Natural killer cell (primary cell): ENCODE measurements around the gene CKB. TPM values are rescaled to one million over a fixed set of nuclear protein-coding genes. Genes with fewer than 3 reads are reported as not detected.

Experiments
- ATAC-seq, 3 donors: fragments of 150-1000 bp in 2 of 3; fragments of 200-7000 bp in 1 of 3; cut with Tn5 transposase; 1 replicate in 1 of 3; 2 replicates in 2 of 3; pipeline ENCODE4 v1.10.0; 2021; ENCODE audit warnings: mild to moderate bottlenecking in 2 of 3, moderate library complexity in 2 of 3
- DNase-seq, 2 donors: peaks; one replicate each; pipeline versions ENCODE4 v3.0.0 to v3.0.0-alpha.2; 2013 to 2021; ENCODE audit warnings: mixed read lengths in 1 of 2
- H3K27ac ChIP-seq: one replicate; pipeline ENCODE4 v1.5.1; 2013; ENCODE audit warnings: mild to moderate bottlenecking, low read length
- H3K27me3 ChIP-seq: one replicate; pipeline ENCODE4 v1.6.1; 2013; ENCODE audit warnings: low read length; ENCODE audit not compliant: control insufficient read depth, insufficient read depth
- H3K36me3 ChIP-seq: one replicate; pipeline ENCODE4 v1.6.1; 2013; ENCODE audit warnings: low read length; ENCODE audit not compliant: control insufficient read depth, insufficient read depth
- H3K4me1 ChIP-seq: one replicate; pipeline ENCODE4 v1.6.1; 2013; ENCODE audit warnings: low read length; ENCODE audit not compliant: control insufficient read depth, insufficient read depth
- H3K4me3 ChIP-seq: one replicate; pipeline ENCODE4 v1.5.1; 2013; ENCODE audit warnings: low read length
- H3K9me3 ChIP-seq: one replicate; pipeline ENCODE4 v1.6.1; 2013; ENCODE audit warnings: low read length; ENCODE audit not compliant: control insufficient read depth, insufficient read depth
- H3K27ac Mint-ChIP-seq, 2 donors: one replicate each; pipeline ENCODE4 v1.8.0; 2022; ENCODE audit warnings: mild to moderate bottlenecking in 2 of 2, mixed read lengths in 2 of 2, moderate library complexity in 1 of 2
- H3K27me3 Mint-ChIP-seq, 2 donors: one replicate each; pipeline ENCODE4 v1.8.0; 2022; ENCODE audit warnings: low read depth in 2 of 2, mixed read lengths in 2 of 2
- H3K36me3 Mint-ChIP-seq: one replicate; pipeline ENCODE4 v1.8.0; 2022; ENCODE audit warnings: mixed read lengths
- H3K4me1 Mint-ChIP-seq, 2 donors: one replicate each; pipeline ENCODE4 v1.8.0; 2022; ENCODE audit warnings: mixed read lengths in 2 of 2
- H3K4me3 Mint-ChIP-seq: one replicate; pipeline ENCODE4 v1.8.0; 2022; ENCODE audit warnings: mild to moderate bottlenecking, moderate library complexity, mixed read lengths
- H3K9me3 Mint-ChIP-seq, 2 donors: one replicate each; pipeline ENCODE4 v1.8.0; 2022; ENCODE audit warnings: mixed read lengths in 2 of 2
- CTCF ChIP-seq: fragments of 200-600 bp; IDR thresholded peaks from one replicate; pipeline ENCODE4 v1.8.0; 2022; ENCODE audit warnings: antibody characterized with exemption
- WGBS: methylation state at CpG from one replicate; pipeline ENCODE4 v1.1.7; 2013; ENCODE audit warnings: missing lambda C conversion rate; ENCODE audit not compliant: insufficient coverage; 5-methylcytosine and 5-hydroxymethylcytosine counted together
- intact Hi-C: fragments of 100-400 bp; cut with micrococcal nuclease; formaldehyde crosslinking; loops from one replicate; pipeline ENCODE4 v1.14.2; 2022
- total RNA-seq, 4 donors: library from RNA; stranded (reverse); fragments of 120-200 nt in 1 of 4; gene quantifications; one replicate each; pipeline versions ENCODE4 v1.2.3 to v1.2.4, GENCODE V29; 2013 to 2022

CKB gene
- total RNA-seq, 3 donors from 2014 or later (not counting 1 experiment from before 2014, with no cell fraction given): 4.0 to 37.4 (median 9.0) TPM

DNA sequence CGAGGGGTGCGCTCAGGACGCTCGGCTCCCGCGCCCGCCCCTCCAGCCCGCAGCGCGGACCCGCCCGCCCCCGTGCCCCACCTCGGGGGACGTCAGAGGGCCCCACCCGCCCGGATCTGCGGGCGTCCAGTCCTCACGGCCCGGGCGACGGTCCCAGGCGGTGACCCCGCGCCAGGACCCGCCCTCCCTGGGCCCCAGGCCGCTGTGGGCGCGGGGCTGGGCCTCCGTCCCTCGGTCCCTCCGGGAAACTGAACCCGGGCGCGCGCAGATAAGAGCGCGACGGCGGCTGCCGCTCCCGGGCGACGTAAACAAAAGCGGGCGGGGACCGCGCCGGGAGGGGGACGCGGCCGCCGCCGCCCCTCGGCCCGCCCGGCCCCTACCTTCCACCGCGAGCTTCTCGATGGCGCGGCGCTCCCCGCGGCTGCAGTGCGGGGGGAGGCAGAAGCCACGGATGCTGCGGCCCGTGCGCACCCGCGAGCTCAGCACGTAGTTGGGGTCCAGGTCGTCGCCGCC lies 1.1 kb downstream of the CKB start:
- Mint-ChIP-seq H3K4me3 (peak overlapping the region; percentile 42), H3K27me3 (peaks cover 0 to 6% of the 10 kb centered on the region in 2 donors), H3K36me3 (no peaks in the 10 kb centered on the region), H3K4me1 (peaks cover 0 to 14% of the 10 kb centered on the region in 2 donors), H3K27ac (no peak overlapping the region), H3K9me3 (no peaks in the 10 kb centered on the region)
- peak in 1 of 2 donors; percentile 47 for DNase-seq
- under 1% methylated on average over 77 of the region's 77 CpGs for WGBS
- H3K27me3 ChIP-seq: peaks cover 5% of the 10 kb centered on the region
- no peaks in the 10 kb centered on the region for H3K36me3 ChIP-seq
- peaks cover 24% of the 10 kb centered on the region for H3K4me1 ChIP-seq
- intact Hi-C loops: no loop called here
- H3K27ac ChIP-seq: no peak overlapping the region
- no peaks in the 10 kb centered on the region for H3K9me3 ChIP-seq
- peak in 2 of 3 donors; percentile 17 to 27 for ATAC-seq
- peak overlapping the region; percentile 38 for H3K4me3 ChIP-seq
- no peak for TF ChIP-seq CTCF

GRCh38 chr14:103520657-103521437 lies 1.8 kb downstream of the CKB start:
- Mint-ChIP-seq H3K9me3 (no peaks in the 10 kb centered on the region), H3K36me3 (no peaks in the 10 kb centered on the region), H3K4me1 (peaks cover 0 to 14% of the 10 kb centered on the region in 2 donors), H3K27me3 (peaks cover 0 to 6% of the 10 kb centered on the region in 2 donors), H3K27ac (no peak overlapping the region), H3K4me3 (peak overlapping the region; percentile 75)
- H3K4me3 ChIP-seq: peak overlapping the region; percentile 38
- no peaks in the 10 kb centered on the region for H3K9me3 ChIP-seq
- peaks cover 5% of the 10 kb centered on the region for H3K27me3 ChIP-seq
- WGBS: 3% methylated on average over 61 of the region's 66 CpGs
- peak; percentile 50 for TF ChIP-seq CTCF
- DNase-seq (peak; percentile 61 to 85), ATAC-seq (peak; percentile 77 to 85 (median 82))
- no peak overlapping the region for H3K27ac ChIP-seq
- peaks cover 19% of the 10 kb centered on the region for H3K4me1 ChIP-seq
- intact Hi-C loops: no loop called here
- H3K36me3 ChIP-seq: no peaks in the 10 kb centered on the region

GRCh38 chr14:103520269-103520656 lies 2.4 kb downstream of the CKB start:
- Histone ChIP-seq H3K27me3 (peaks cover 5% of the 10 kb centered on the region), H3K9me3 (no peaks in the 10 kb centered on the region), H3K27ac (no peak overlapping the region), H3K36me3 (no peaks in the 10 kb centered on the region), H3K4me1 (peaks cover 19% of the 10 kb centered on the region), H3K4me3 (no peak overlapping the region)
- Mint-ChIP-seq H3K4me3 (peak overlapping the region; percentile 35), H3K27me3 (peaks cover 0 to 6% of the 10 kb centered on the region in 2 donors), H3K36me3 (no peaks in the 10 kb centered on the region), H3K9me3 (no peaks in the 10 kb centered on the region), H3K4me1 (peaks cover 0 to 14% of the 10 kb centered on the region in 2 donors), H3K27ac (no peak overlapping the region)
- ATAC-seq: no peak
- TF ChIP-seq CTCF: no peak
- WGBS: 74% methylated on average over 10 of the region's 10 CpGs
- intact Hi-C loops: no loop called here
- DNase-seq: no peak
